Adrenal gland (tissue), 12 donors: Measurements from ENCODE around the gene C2orf49. TPM values are rescaled to one million over a fixed set of nuclear protein-coding genes. Genes with fewer than 3 reads are reported as not detected.

ENCODE experiments used
- DNase-seq, 7 donors: peaks; one replicate each; pipeline ENCODE4 v3.0.0-alpha.2; 2019 to 2020
- H3K27ac ChIP-seq, 5 donors: fragments of 200-600 bp; sonication (generic) in 4 of 5; 1 replicate in 3 of 5; 2 replicates in 2 of 5; pipeline versions ENCODE4 v1.5.1 to v1.8.0; 2016 to 2020; ENCODE audit warnings: mild to moderate bottlenecking in 1 of 5
- H3K27me3 ChIP-seq: fragments of 200-600 bp; 2 replicates; pipeline ENCODE4 v1.8.0; 2021
- H3K36me3 ChIP-seq, 2 donors: fragments of 200-600 bp; replicated peaks in 1 of 2; 1 replicate in 1 of 2; 2 replicates in 1 of 2; pipeline versions ENCODE4 v1.5.1 to v1.8.0; 2018 to 2022
- H3K4me1 ChIP-seq, 2 donors: fragments of 200-600 bp; replicated peaks in 1 of 2; 1 replicate in 1 of 2; 2 replicates in 1 of 2; pipeline versions ENCODE4 v1.5.1 to v1.8.0; 2018 to 2021
- H3K4me3 ChIP-seq, 4 donors: fragments of 200-600 bp; sonication (generic) in 3 of 4; one replicate each; pipeline ENCODE4 v1.5.1; 2016 to 2018
- H3K9me3 ChIP-seq, 3 donors: fragments of 200-600 bp; sonication (generic) in 1 of 3; replicated peaks in 1 of 3; 1 replicate in 2 of 3; 2 replicates in 1 of 3; pipeline versions ENCODE4 v1.5.1 to v1.8.0; 2016 to 2021
- CTCF ChIP-seq, 6 experiments: fragments of 450-650 bp in 4 of 6; fragments of 200-600 bp in 2 of 6; sonication (generic) in 1 of 6; IDR thresholded peaks; 1 replicate in 5 of 6; 2 replicates in 1 of 6; pipeline versions ENCODE4 v1.5.1 to v1.8.0; 2016 to 2021; ENCODE audit warnings: antibody characterized with exemption in 6 of 6, mild to moderate bottlenecking in 2 of 6, moderate library complexity in 1 of 6
- POLR2A ChIP-seq, 2 donors: fragments of 450-650 bp; IDR thresholded peaks; one replicate each; pipeline ENCODE4 v1.6.1; 2017; ENCODE audit warnings: antibody characterized with exemption in 2 of 2, mild to moderate bottlenecking in 2 of 2, moderate library complexity in 1 of 2
- WGBS, 4 donors: extraction: QIAGEN DNeasy Blood & Tissue Kit in 2 of 4; methylation state at CpG; one replicate each; pipeline versions ENCODE4 v1.1.5 to v1.1.7; 2013 to 2017; 5-methylcytosine and 5-hydroxymethylcytosine counted together
- intact Hi-C, 2 donors: fragments of 100-400 bp; cut with DNase I; formaldehyde crosslinking; loops; one replicate each; pipeline versions ENCODE4 v1.14.1 to v1.15.0; 2022 to 2023
- polyA plus RNA-seq, 3 donors: library from polyadenylated mRNA; stranded (reverse); fragments of 200-250 nt in 2 of 3; fragments of 350-450 nt in 1 of 3; fragmentation: Illumina TruSeq in 1 of 3; extraction: RNeasy Lipid Tissue Mini Kit (QIAGEN cat#74804) in 1 of 3; gene quantifications; one replicate each; pipeline ENCODE4 v1.2.3, GENCODE V29; 2013 to 2014
- total RNA-seq, 9 donors: library from RNA; depleted of rRNA in 4 of 9; stranded (reverse); fragments of >200 nt in 4 of 9; fragments of 120-200 nt in 1 of 9; fragmentation: NEBNext Ultra II Directional in 1 of 9; extraction: Animal tissue kit (Norgen Biotek cat#: 25700) in 1 of 9; gene quantifications; one replicate each; pipeline versions ENCODE4 v1.1.0 to v1.2.4, GENCODE V29; 2013 to 2023
- donor health status: healthy with polysubstance abuse.
- donor health status: Bipolar disorder and iron deficiency.
- donor health status: DM: yes; HTN: yes; CAD: no.
- donor health status: DM: no; HTN: no; CAD: no.
- donor health status: DM: no; HTN: no; CAD: no.
- donor health status: DM: yes; HTN: yes; CAD: no.

C2orf49 gene
- total and polyA plus RNA-seq, 12 donors, result 5.9 to 18.6 (median 14.3) TPM

- Histone ChIP-seq H3K4me3 (no peak overlapping the region), H3K27ac (peak overlapping the region in 4 of 5 donors; percentile 27 to 97 (median 68)), H3K27me3 (no peaks in the 10 kb centered on the region), H3K4me1 (peaks cover 8 to 30% of the 10 kb centered on the region in 2 donors), H3K9me3 (no peaks in the 10 kb centered on the region), H3K36me3 (no peaks in the 10 kb centered on the region)
- WGBS, 4 donors, result 61 to 76% (median 69%) methylated on average over 2 of the region's 2 CpGs
- DNase-seq, result no peak
- intact Hi-C loops, result no loop called here
- TF ChIP-seq POLR2A (IDR thresholded peaks at IDR 0.05) (no peak), CTCF (IDR thresholded peaks at IDR 0.05) (no peak)
These were observed 9.7 kb upstream of the C2orf49 start for GRCh38 chr2:105327690-105328089.

GRCh38 chr2:105328281-105329196 is 8.8 kb upstream of the C2orf49 start:
- Histone ChIP-seq H3K27ac (peak overlapping the region in 4 of 5 donors; percentile 27 to 97 (median 68)), H3K36me3 (no peaks in the 10 kb centered on the region), H3K4me1 (peaks cover 8 to 30% of the 10 kb centered on the region in 2 donors), H3K27me3 (no peaks in the 10 kb centered on the region), H3K9me3 (no peaks in the 10 kb centered on the region), H3K4me3 (peak overlapping the region in 3 of 4 donors; percentile 24 to 95 (median 32))
- intact Hi-C loops, result no loop called here
- TF ChIP-seq CTCF (IDR thresholded peaks at IDR 0.05) (no peak), POLR2A (IDR thresholded peaks at IDR 0.05) (peak in 1 of 2 donors; percentile 30)
- peak in 6 of 7 donors; percentile 31 to 58 (median 48) for DNase-seq
- WGBS, 4 donors, result 25 to 30% (median 27%) methylated on average over 11 to 16 of the region's 16 CpGs

- Histone ChIP-seq H3K27me3 (no peaks in the 10 kb centered on the region), H3K9me3 (no peaks in the 10 kb centered on the region), H3K4me3 (peak overlapping the region in 3 of 4 donors; percentile 24 to 95 (median 32)), H3K27ac (peak overlapping the region in 3 of 5 donors; percentile 63 to 97 (median 73)), H3K36me3 (no peaks in the 10 kb centered on the region), H3K4me1 (peaks cover 8 to 30% of the 10 kb centered on the region in 2 donors)
- WGBS, 4 donors, result 0 to 1% (median 0%) methylated on average over 7 to 17 of the region's 17 CpGs
- TF ChIP-seq CTCF (IDR thresholded peaks at IDR 0.05), result no peak
- TF ChIP-seq POLR2A (IDR thresholded peaks at IDR 0.05), result no peak
- peak in 3 of 7 donors; percentile 23 to 54 (median 29) for DNase-seq
- intact Hi-C loops, result no loop called here
These were observed 8.2 kb upstream of the C2orf49 start for GRCh38 chr2:105329197-105329554.
